Dendritic cell treated with granulocyte-macrophage colony-stimulating factor and Interleukin-4, amounts not matched to agents 40 ng/mL and 50 ng/mL, for 4 days (primary cell): ENCODE measurements around the gene PRKCH.

ENCODE experiments used
- H3K27ac Mint-ChIP-seq: one replicate; pipeline ENCODE4 v1.8.0; 2022; ENCODE audit warnings: mild to moderate bottlenecking, mixed read lengths
- H3K27me3 Mint-ChIP-seq: one replicate; pipeline ENCODE4 v1.8.0; 2022; ENCODE audit warnings: mild to moderate bottlenecking, mixed read lengths
- H3K36me3 Mint-ChIP-seq: one replicate; pipeline ENCODE4 v1.8.0; 2022; ENCODE audit warnings: low read depth, mixed read lengths
- H3K4me1 Mint-ChIP-seq: one replicate; pipeline ENCODE4 v1.8.0; 2022; ENCODE audit warnings: low read depth, mixed read lengths
- H3K4me3 Mint-ChIP-seq: one replicate; pipeline ENCODE4 v1.8.0; 2022; ENCODE audit warnings: mild to moderate bottlenecking, moderate library complexity, mixed read lengths
- H3K9me3 Mint-ChIP-seq: one replicate; pipeline ENCODE4 v1.8.0; 2022; ENCODE audit warnings: mixed read lengths
- intact Hi-C: fragments of 100-400 bp; cut with micrococcal nuclease; formaldehyde crosslinking; loops from one replicate; pipeline ENCODE4 v1.15.0; 2022

PRKCH gene

DNA sequence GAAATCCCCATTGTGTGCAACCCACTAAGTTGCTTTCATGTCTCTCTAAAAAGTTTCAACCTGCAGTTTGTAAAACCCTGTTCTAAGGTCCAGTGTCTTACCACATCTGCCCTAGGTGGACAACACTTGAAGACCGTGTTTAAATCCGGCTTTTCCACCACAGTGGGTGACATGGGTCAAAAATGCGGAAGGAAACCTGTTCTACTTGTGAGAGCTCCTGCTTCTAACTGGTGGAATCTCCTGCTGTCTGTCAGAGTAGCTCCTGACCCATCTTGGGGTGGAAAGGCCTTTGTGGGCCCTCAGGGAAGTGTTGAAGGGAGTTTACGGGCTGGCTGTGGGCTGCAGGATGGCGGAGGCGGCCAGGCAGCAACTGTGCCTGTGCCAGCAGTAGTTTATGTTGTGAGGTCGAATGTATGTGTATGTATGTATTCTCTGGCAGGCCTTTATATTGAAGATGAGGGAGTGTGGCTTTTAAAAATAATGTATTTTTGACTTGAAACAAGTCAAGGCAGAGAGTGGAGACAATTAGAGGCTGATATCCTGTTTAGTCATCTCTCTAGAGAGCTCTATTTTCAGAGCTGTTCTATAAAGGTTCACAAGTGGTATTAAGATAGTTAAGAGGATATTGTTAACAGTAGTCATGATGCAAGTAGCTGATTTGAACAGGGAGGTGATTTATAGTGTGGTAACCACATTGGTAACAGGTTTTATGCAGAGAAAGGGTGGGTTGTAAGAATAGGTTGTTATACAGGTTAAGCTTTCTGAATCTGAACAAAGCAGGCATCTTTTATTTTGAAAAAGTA is 67.0 kb downstream of the PRKCH start:
- intact Hi-C loops: no loop called here
- H3K4me1 Mint-ChIP-seq: peaks cover 10% of the 10 kb centered on the region
- no peak overlapping the region for H3K4me3 Mint-ChIP-seq
- no peaks in the 10 kb centered on the region for H3K9me3 Mint-ChIP-seq
- H3K27me3 Mint-ChIP-seq: no peaks in the 10 kb centered on the region
- no peaks in the 10 kb centered on the region for H3K36me3 Mint-ChIP-seq
- no peak overlapping the region for H3K27ac Mint-ChIP-seq

GRCh38 chr14:61388976-61389576 is 67.7 kb downstream of the PRKCH start:
- no peaks in the 10 kb centered on the region for H3K36me3 Mint-ChIP-seq

GRCh38 chr14:61391119-61391518 is 69.7 kb downstream of the PRKCH start:
- Mint-ChIP-seq H3K27me3 (no peaks in the 10 kb centered on the region), H3K36me3 (no peaks in the 10 kb centered on the region), H3K4me1 (peaks cover 10% of the 10 kb centered on the region), H3K4me3 (no peak overlapping the region), H3K9me3 (no peaks in the 10 kb centered on the region), H3K27ac (no peak overlapping the region)
- intact Hi-C loops: no loop called here

More at GRCh38 chr14:61388976-61389576, 67.7 kb downstream of the PRKCH start:
- Mint-ChIP-seq H3K27me3 (no peaks in the 10 kb centered on the region), H3K9me3 (no peaks in the 10 kb centered on the region), H3K4me3 (no peak overlapping the region), H3K4me1 (peaks cover 10% of the 10 kb centered on the region), H3K27ac (no peak overlapping the region)
- intact Hi-C loops: no loop called here

- H3K36me3 Mint-ChIP-seq: no peaks in the 10 kb centered on the region
- H3K9me3 Mint-ChIP-seq: no peaks in the 10 kb centered on the region
- peaks cover 10% of the 10 kb centered on the region for H3K4me1 Mint-ChIP-seq
- intact Hi-C loops: no loop called here
- H3K27me3 Mint-ChIP-seq: no peaks in the 10 kb centered on the region
- H3K4me3 Mint-ChIP-seq: no peak overlapping the region
- H3K27ac Mint-ChIP-seq: no peak overlapping the region
Observed at GRCh38 chr14:61392297-61392696, 70.9 kb downstream of the PRKCH start.

GRCh38 chr14:61394542-61394941 is 73.2 kb downstream of the PRKCH start:
- Mint-ChIP-seq H3K9me3 (no peaks in the 10 kb centered on the region), H3K36me3 (no peaks in the 10 kb centered on the region), H3K4me1 (no peaks in the 10 kb centered on the region), H3K4me3 (no peak overlapping the region), H3K27ac (no peak overlapping the region), H3K27me3 (no peaks in the 10 kb centered on the region)
- intact Hi-C loops: no loop called here

- Mint-ChIP-seq H3K36me3 (no peaks in the 10 kb centered on the region), H3K9me3 (no peaks in the 10 kb centered on the region), H3K27ac (no peak overlapping the region), H3K4me3 (no peak overlapping the region), H3K4me1 (no peaks in the 10 kb centered on the region), H3K27me3 (no peaks in the 10 kb centered on the region)
- intact Hi-C loops: no loop called here
Observed at GRCh38 chr14:61395115-61395725, 73.8 kb downstream of the PRKCH start.

- no peak overlapping the region for H3K27ac Mint-ChIP-seq
- no peak overlapping the region for H3K4me3 Mint-ChIP-seq
- no peaks in the 10 kb centered on the region for H3K36me3 Mint-ChIP-seq
- intact Hi-C loops: no loop called here
- no peaks in the 10 kb centered on the region for H3K27me3 Mint-ChIP-seq
- no peaks in the 10 kb centered on the region for H3K4me1 Mint-ChIP-seq
- no peaks in the 10 kb centered on the region for H3K9me3 Mint-ChIP-seq
Observed at GRCh38 chr14:61396279-61396678, 74.9 kb downstream of the PRKCH start.

DNA sequence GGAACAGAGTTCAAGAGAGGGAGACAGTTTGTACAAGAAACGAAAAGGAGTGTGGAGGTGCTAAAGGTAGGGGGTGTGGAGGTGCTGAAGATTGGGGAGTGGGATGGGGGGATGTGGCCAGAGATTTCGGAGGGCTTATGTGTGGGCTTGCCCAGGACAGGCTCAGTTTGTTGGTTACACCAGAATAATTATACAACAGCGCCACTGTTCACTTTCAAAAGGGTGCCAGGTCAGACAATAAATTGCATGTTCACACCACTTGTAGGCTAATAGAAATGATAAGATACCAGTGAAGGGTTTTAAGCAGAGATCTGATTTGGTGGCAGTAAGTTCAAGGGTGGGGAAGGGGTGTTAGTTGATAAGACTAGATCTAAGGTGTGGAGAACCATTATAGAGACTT is 75.3 kb downstream of the PRKCH start:
- intact Hi-C loops: no loop called here
- Mint-ChIP-seq H3K9me3 (no peaks in the 10 kb centered on the region), H3K27ac (no peak overlapping the region), H3K27me3 (no peaks in the 10 kb centered on the region), H3K4me1 (no peaks in the 10 kb centered on the region), H3K4me3 (no peak overlapping the region), H3K36me3 (no peaks in the 10 kb centered on the region)

DNA sequence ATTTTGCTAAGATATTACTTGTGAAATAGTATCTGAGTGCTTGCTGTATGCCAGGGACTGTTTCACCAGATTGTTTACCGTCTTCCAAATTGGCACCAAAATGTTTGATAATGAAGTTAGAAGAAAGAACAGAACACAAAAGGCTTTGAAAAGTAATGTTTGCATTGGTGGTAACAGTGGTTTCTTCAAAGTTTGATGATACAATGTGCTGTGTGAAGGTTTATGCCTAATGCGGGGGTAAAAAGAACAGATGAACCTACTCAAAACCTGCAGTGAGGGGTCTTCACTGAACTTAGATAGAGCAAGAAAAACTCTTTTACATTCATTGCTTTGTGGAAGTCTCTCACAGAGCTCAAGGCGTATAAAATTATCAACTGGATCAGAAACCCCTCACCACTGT is 76.2 kb downstream of the PRKCH start:
- H3K27ac Mint-ChIP-seq: no peak overlapping the region
- H3K36me3 Mint-ChIP-seq: no peaks in the 10 kb centered on the region
- no peaks in the 10 kb centered on the region for H3K27me3 Mint-ChIP-seq
- intact Hi-C loops: no loop called here
- no peak overlapping the region for H3K4me3 Mint-ChIP-seq
- H3K9me3 Mint-ChIP-seq: no peaks in the 10 kb centered on the region
- H3K4me1 Mint-ChIP-seq: no peaks in the 10 kb centered on the region

DNA sequence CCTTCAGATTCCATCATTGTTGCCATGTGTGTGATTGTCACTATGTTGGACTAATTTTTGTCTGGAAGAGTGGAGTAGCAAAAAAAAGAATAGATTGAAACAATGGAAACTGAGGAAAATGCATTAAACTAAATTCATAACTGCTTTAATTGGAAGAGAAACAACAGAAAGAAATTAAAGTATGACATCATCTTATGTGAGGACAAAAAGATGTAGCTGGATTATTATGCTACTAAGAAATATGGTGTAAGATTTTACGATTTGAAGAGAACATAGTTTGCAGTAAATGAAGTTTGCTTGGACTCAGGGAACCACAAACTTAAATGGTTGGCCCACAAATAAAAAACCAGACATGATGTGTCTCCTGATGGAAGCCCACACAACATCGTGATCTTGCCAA is 76.8 kb downstream of the PRKCH start:
- Mint-ChIP-seq H3K27me3 (no peaks in the 10 kb centered on the region), H3K36me3 (no peaks in the 10 kb centered on the region), H3K27ac (no peak overlapping the region), H3K4me3 (no peak overlapping the region), H3K4me1 (no peaks in the 10 kb centered on the region), H3K9me3 (no peaks in the 10 kb centered on the region)
- intact Hi-C loops: no loop called here

DNA sequence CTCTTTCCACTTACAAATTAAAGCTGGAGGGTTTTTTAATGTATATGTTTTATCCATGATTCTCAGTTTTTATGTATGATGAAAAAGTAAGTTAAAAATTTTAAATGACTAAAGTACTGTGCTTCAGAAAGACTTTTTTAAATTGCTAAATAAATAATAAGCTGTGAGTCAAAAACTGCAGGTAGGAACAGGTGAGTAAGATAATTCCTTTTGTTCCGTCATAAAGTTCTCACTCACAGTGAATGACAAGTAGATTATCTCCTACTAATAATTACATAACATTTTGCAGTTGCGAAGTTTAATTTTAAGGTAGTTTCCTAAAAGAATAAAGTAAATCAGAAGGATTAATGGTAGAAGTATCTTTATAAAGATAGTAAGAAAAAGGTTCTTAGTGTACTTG is 78.0 kb downstream of the PRKCH start:
- Mint-ChIP-seq H3K9me3 (no peaks in the 10 kb centered on the region), H3K36me3 (no peaks in the 10 kb centered on the region), H3K4me1 (peaks cover under 1% of the 10 kb centered on the region), H3K4me3 (no peak overlapping the region), H3K27ac (no peak overlapping the region), H3K27me3 (no peaks in the 10 kb centered on the region)
- intact Hi-C loops: no loop called here

DNA sequence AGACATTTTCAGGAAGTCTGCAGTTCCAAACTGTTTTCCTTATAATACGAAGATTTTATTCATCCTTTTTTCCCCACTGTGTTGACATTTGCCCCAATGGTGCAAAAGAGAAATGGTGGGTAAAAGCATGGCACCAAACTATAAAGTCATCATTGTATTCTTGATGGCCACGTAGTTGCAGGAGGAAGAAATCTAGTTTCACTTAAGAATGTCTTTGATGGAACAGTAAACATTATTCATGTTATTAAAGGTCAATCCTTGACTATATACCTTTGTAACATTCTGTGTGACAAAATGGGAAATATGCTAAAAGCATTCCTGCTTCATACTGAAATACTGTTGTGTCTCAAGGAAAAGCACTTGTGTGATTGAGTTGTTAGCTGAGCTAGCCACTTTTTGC is 80.1 kb downstream of the PRKCH start:
- Mint-ChIP-seq H3K9me3 (no peaks in the 10 kb centered on the region), H3K4me3 (no peak overlapping the region), H3K27ac (no peak overlapping the region), H3K36me3 (no peaks in the 10 kb centered on the region), H3K4me1 (peaks cover 6% of the 10 kb centered on the region), H3K27me3 (no peaks in the 10 kb centered on the region)
- intact Hi-C loops: no loop called here

GRCh38 chr14:61403411-61403810 is 82.0 kb downstream of the PRKCH start:
- H3K27me3 Mint-ChIP-seq: no peaks in the 10 kb centered on the region
- no peaks in the 10 kb centered on the region for H3K9me3 Mint-ChIP-seq
- intact Hi-C loops: no loop called here
- no peak overlapping the region for H3K4me3 Mint-ChIP-seq
- H3K27ac Mint-ChIP-seq: no peak overlapping the region
- H3K4me1 Mint-ChIP-seq: peaks cover 6% of the 10 kb centered on the region
- H3K36me3 Mint-ChIP-seq: no peaks in the 10 kb centered on the region

- no peaks in the 10 kb centered on the region for H3K36me3 Mint-ChIP-seq
- intact Hi-C loops: no loop called here
- no peaks in the 10 kb centered on the region for H3K9me3 Mint-ChIP-seq
- H3K27ac Mint-ChIP-seq: no peak overlapping the region
- no peaks in the 10 kb centered on the region for H3K27me3 Mint-ChIP-seq
- peaks cover 6% of the 10 kb centered on the region for H3K4me1 Mint-ChIP-seq
- no peak overlapping the region for H3K4me3 Mint-ChIP-seq
Observed at GRCh38 chr14:61404637-61405036, 83.3 kb downstream of the PRKCH start.
